NCI-H510A (cell line): ENCODE results near the gene FBXO5.

Experiments used
- DNase-seq: peaks from one replicate; lab custom pipeline; 2025; lab: John Stamatoyannopoulos, UW

Gene FBXO5

DNA sequence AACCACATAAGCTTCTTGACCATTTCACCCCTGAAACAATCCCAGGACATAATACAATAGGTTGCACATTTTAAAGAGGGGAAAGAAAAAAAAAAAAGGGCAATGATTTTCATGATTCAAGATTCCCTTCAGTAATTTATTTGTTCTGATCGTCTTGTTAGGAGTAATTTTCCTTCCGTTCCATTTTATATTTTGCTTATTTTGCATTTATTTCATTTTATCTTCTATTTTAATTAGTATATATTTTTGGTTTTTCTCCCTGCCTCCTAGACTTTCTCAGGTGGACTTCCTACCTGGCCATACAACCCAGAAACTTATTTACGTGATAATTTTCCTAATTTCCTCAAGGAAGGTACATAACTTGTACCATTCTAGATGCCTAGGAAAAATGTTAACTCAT is 32.6 kb downstream of the FBXO5 start:
- DNase-seq = no peak

DNA sequence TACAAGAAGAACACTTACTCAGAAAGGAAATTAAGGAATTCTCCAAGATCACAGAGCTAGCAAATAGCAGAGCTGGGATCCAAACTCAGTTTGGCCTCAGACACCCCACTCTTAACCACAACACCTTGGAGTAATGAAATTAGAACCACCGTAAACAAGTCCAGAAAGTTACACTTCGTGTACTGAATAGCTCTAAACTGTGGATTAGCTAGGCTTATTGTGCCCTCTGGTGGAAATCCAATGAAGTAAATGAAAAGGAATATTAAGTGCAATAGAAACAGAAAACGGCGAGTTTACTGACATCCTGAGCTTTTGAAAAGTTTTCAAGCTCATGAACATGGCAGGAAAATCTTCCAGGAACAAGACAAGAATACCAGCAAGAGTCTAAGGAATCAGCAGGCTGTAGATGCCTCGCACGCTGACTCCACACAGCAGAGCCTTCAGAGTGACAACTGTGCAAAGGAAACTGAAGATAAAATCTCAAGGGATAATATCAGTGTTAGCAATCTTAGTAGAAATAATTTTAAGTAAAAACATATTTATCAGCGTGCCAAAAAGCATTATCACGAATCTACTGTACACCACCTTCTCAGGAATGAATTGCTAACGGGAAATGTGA is 34.6 kb downstream of the FBXO5 start:
- DNase-seq = no peak

DNA sequence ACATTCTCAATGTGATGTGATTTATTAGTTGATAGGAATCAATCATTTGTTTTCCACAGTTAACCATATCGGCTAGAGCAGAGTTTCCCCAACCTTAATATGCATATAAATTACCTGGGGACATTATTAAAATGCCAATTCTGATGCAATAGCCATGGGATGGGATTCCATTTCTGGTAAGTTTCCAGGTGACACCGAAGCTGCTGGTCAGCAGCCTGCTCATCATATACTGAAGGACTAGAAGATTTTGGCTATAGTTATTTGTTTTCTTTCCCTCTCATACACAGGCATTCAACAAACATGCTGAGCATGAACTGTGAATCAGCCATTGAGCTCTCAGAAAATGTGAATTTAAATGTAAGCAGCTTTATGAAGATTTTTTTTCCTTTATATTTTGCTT is 35.8 kb downstream of the FBXO5 start:
- DNase-seq = no peak

DNA sequence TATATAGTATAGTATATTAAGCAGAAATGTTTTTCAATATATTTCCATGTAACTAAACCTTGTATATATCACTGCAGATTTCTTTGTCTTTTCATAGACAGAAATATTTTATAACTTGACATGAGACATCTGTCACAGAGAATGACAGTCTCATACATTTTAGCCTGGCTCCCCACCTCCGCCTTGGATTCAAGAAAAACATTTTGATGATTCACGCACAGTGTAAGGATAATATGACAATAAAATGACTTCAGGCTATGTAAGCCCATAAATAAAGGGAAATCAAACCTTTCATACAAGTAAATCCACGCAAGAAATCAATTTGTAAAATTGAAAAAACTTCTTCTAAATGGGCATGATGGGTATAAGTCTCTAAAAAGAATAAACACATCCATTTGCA is 36.4 kb downstream of the FBXO5 start:
- no peak for DNase-seq

DNA sequence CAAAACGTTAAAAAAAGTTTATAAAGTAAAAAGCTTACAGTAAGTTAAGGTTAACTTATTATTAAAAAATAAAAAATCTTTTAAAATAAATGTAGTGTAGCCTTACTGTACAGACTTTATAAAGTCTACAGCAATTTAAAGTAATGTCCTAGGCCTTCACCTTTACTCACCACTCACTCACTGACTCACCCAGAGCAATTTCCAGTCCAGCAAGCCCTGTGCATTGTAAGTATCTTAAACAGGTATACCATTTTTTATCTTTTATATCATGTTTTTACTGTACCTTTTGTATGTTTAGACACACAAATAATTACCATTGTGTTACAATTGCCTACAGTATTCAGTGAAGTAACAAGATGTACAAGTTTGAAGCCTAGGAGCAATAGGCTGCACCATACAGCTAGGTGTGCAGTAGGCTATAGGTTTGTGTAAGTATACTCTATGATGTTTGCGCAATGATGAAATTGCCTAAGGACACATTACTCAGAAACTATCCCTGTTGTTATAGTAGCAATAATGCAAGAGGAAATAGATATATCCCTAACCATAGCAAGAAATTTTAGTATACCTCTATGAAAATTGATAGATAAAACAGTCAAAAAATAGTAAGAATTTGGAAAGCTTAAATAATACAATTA is 39.5 kb downstream of the FBXO5 start:
- no peak for DNase-seq

DNA sequence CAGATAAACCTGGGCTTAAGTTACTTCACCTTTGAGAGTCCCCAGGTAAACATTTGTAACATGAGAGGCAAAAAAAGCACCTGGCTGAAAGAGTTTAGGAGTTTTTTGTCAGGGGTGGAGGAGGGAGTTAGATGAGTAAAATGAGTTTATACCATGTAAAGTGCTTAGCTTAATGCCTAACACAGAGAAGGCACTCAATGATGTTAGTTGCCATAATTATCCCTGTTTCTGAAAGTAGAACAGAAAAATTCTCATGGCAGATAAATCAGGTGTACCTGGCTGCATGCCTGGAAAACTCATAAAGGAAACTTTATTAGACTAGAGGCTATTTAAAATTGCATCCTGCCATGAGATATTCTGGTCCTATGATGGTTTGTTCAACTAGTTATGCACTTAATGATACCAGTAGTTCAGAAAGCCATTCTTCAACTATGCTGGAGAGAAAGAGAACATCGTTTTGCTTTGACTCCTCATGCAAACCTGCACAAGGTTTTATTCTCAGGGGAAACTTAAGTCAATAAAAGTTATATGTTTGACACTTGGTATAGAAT is 40.4 kb downstream of the FBXO5 start:
- DNase-seq = no peak

DNA sequence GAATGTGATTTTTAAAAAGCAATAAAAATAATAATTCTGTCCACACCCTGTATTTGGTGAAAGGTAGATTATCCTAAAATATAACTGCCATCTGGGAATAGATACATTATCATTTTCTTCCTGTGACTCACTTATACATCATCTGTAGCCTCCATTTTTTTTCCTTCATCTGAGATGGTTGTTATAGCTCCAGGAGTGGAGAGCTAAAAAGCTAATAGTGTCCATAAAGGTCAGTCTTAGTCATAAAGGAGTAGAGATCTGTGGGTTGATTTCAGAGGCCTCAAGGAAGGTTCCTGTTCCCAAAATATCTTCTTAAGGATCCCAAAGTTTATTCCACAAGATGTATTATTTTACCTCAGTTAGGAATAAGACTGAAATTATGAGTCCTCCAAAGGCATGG is 41.1 kb downstream of the FBXO5 start:
- no peak for DNase-seq

DNA sequence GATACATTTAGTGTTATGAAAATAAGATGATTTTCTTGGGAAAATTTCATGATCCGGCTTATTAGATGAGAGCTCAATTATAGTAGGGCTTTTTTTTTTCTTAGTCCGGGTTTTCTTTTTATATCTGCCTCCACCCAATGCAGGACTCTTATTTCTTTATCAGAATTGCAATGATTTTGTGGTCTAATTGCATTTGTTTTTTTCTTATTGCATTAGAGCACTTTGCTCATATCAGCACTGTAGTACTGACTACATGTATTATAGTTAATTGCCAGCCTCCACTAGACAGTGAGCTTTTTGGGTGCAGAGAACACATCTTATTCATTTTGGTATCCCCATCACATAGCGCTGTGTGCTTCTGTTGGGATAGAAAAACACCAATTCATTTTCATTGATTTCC is 50.0 kb downstream of the FBXO5 start:
- DNase-seq = no peak

DNA sequence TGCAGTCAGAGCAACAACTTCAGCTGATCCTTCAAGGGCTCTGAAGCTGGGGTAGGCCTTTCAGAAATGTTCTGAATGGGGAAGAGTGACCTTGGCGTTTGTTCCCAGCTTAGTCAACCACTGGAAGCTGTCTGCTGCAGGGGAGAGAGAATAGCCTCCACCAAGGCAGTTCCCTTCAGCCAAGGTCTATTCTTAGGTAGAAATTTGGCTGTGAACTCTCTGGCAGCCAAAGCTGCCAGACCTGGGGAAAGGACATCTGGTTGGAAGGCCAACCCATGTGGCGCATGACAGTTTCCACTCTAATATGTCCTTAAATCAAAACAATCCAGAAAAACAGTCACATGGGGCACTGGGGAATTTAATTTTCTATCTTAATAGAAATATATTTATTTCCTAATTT is 60.1 kb downstream of the FBXO5 start:
- DNase-seq = no peak
